Ovary (tissue), 9 donors: ENCODE data around the gene JAG1. TPM values are rescaled to one million over a fixed set of nuclear protein-coding genes. Genes with fewer than 3 reads are reported as not detected.

Experiments
- DNase-seq, 5 donors: peaks; one replicate each; pipeline ENCODE4 v3.0.0-alpha.2; 2019 to 2020
- H3K27ac ChIP-seq, 2 donors: fragments of 200-600 bp; one replicate each; pipeline versions ENCODE4 v1.5.1 to v1.8.0; 2019 to 2022
- H3K27me3 ChIP-seq: fragments of 200-600 bp; one replicate; pipeline ENCODE4 v1.8.0; 2022
- H3K36me3 ChIP-seq: fragments of 200-600 bp; sonication (generic); one replicate; pipeline ENCODE4 v1.5.1; 2019
- H3K4me1 ChIP-seq: one replicate; pipeline ENCODE4 v1.8.1; 2013; ENCODE audit warnings: mild to moderate bottlenecking, moderate library complexity; ENCODE audit not compliant: insufficient read depth
- H3K4me3 ChIP-seq: fragments of 200-600 bp; sonication (generic); one replicate; pipeline ENCODE4 v1.5.1; 2017
- H3K9me3 ChIP-seq, 2 donors: fragments of 200-600 bp in 1 of 2; sonication (generic) in 1 of 2; one replicate each; pipeline versions ENCODE4 v1.5.1 to v1.8.1; 2013 to 2019; ENCODE audit warnings: mild to moderate bottlenecking in 1 of 2, moderate library complexity in 1 of 2
- EP300 ChIP-seq: sonication (generic); formaldehyde crosslinking; IDR thresholded peaks from one replicate; pipeline ENCODE4 v1.6.1; 2017; ENCODE audit warnings: antibody characterized with exemption
- POLR2A ChIP-seq: fragments of 450-650 bp; IDR thresholded peaks from one replicate; pipeline ENCODE4 v1.6.1; 2017; ENCODE audit warnings: antibody characterized with exemption, mild to moderate bottlenecking, moderate library complexity
- WGBS, 3 donors: extraction: QIAGEN DNeasy Blood & Tissue Kit in 1 of 3; methylation state at CpG; one replicate each; pipeline versions ENCODE4 v1.1.5 to v1.1.7; 2013 to 2017; 5-methylcytosine and 5-hydroxymethylcytosine counted together
- intact Hi-C, 4 donors: fragments of 100-400 bp; cut with DNase I; formaldehyde crosslinking; loops; one replicate each; pipeline versions ENCODE4 v1.11.0 to v1.15.1; 2022 to 2023
- polyA plus RNA-seq, 2 donors: library from polyadenylated mRNA; stranded (reverse); fragments of 200-250 nt in 1 of 2; fragments of 350-450 nt in 1 of 2; fragmentation: Illumina TruSeq in 1 of 2; extraction: RNeasy Lipid Tissue Mini Kit (QIAGEN cat#74804) in 1 of 2; gene quantifications; one replicate each; pipeline ENCODE4 v1.2.3, GENCODE V29; 2013 to 2014
- total RNA-seq, 7 donors: library from RNA; depleted of rRNA in 2 of 7; stranded (reverse); fragments of >200 nt in 2 of 7; fragmentation: NEBNext Ultra II Directional in 3 of 7; extraction: Animal tissue kit (Norgen Biotek cat#: 25700) in 3 of 7; gene quantifications; one replicate each; pipeline versions ENCODE4 v1.1.0 to v1.2.4, GENCODE V29; 2016 to 2023
- TF ChIP-seq, protein P1 (sequence below), 3 donors: fragments of 450-650 bp in 2 of 3; fragments of 200-600 bp in 1 of 3; IDR thresholded peaks; one replicate each; pipeline versions ENCODE4 v1.5.1 to v1.8.0; 2016 to 2022; ENCODE audit warnings: antibody characterized with exemption in 3 of 3, mild to moderate bottlenecking in 1 of 3
- donor health status: DM: no; HTN: no; CAD: no; lungs with moderate emphysema.
- donor health status: DM: no; HTN: no; CAD: no.
- donor health status: Bipolar disorder and iron deficiency.
- donor health status: DM: yes; HTN: yes; CAD: no.
- donor health status: DM: no; HTN: no; CAD: no.
- donor health status: DM: yes; HTN: yes; CAD: no.

Gene JAG1
- total and polyA plus RNA-seq, 9 donors: 27.1 to 69.7 (median 41.0) TPM

DNA sequence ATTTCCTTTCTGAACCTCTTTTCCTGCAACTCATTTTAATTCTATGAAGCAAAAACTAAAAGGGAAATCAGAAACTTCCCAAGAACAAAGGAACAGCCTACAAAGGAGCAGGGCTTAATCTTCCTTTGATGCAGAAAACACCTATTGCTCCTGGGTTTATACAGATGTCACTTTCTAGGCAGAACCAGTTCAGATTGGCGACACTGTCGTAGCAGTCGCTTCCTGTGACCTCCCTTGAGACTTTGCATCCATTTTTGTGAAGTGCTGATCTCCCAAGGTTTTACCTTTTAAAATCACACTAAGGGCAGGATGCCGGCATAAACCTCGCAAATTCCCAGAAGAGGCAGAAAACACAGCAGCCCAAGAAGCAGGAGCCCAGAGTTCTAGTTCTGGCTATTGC is 40.1 kb downstream of the JAG1 start:
- 93 to 94% (median 93%) methylated on average over 5 of the region's 5 CpGs for WGBS, 3 donors
- peaks cover 19% of the 10 kb centered on the region for H3K4me1 ChIP-seq

DNA sequence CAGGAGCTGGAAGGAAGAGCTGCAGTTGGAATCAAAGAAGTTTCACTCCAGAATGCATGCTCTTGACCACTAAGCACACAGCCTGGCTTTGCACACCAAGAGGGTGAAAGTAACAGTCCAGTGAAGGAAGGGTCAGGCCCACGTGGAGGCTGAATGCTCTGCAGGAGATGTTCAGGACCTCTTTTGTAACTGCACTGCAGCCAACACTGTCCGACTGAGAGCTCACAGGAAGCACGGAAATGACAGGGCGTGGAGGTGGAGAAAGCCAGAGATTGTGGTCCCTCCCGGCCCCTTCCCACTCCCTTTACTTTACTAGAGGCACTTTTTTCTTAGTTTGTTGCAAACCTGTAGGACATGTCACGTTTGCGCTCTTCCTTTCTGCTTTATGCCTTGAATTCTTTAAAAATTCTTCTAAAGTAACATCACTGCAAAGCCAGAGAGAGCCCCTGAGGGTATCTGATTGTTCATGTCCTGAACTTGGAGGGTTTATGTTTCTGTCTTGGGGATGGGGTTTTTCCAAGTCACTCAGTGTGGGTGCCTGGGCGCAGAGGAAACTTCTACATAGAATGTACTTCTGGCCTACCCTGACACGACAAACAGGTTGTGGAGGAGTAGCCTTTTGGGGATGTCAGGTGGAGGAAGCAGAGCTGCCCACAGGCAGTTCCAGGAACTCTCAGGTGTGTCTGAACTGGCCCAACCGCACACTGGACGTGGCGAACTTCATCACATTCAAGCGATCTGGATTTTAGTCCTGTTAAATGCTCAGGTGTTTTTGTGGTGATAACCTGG is 40.9 kb downstream of the JAG1 start:
- H3K36me3 ChIP-seq: no peaks in the 10 kb centered on the region
- H3K4me3 ChIP-seq: no peak overlapping the region
- H3K27ac ChIP-seq: no peak overlapping the region
- DNase-seq: no peak
- no peak for TF ChIP-seq POLR2A
- TF ChIP-seq, protein P1, sequence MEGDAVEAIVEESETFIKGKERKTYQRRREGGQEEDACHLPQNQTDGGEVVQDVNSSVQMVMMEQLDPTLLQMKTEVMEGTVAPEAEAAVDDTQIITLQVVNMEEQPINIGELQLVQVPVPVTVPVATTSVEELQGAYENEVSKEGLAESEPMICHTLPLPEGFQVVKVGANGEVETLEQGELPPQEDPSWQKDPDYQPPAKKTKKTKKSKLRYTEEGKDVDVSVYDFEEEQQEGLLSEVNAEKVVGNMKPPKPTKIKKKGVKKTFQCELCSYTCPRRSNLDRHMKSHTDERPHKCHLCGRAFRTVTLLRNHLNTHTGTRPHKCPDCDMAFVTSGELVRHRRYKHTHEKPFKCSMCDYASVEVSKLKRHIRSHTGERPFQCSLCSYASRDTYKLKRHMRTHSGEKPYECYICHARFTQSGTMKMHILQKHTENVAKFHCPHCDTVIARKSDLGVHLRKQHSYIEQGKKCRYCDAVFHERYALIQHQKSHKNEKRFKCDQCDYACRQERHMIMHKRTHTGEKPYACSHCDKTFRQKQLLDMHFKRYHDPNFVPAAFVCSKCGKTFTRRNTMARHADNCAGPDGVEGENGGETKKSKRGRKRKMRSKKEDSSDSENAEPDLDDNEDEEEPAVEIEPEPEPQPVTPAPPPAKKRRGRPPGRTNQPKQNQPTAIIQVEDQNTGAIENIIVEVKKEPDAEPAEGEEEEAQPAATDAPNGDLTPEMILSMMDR (IDR thresholded peaks at IDR 0.05): no peak
- no peak for TF ChIP-seq EP300
- no peaks in the 10 kb centered on the region for H3K27me3 ChIP-seq
- intact Hi-C loops: no loop called here
- H3K4me1 ChIP-seq: peaks cover 19% of the 10 kb centered on the region
- 78 to 88% (median 80%) methylated on average over 13 of the region's 13 CpGs for WGBS, 3 donors
- no peaks in the 10 kb centered on the region for H3K9me3 ChIP-seq

More for the DNA sequence above, 40.1 kb downstream of the JAG1 start:
- no peaks in the 10 kb centered on the region for H3K27me3 ChIP-seq
- H3K36me3 ChIP-seq: no peaks in the 10 kb centered on the region
- no peaks in the 10 kb centered on the region for H3K9me3 ChIP-seq
- H3K4me3 ChIP-seq: no peak overlapping the region
- no peak overlapping the region for H3K27ac ChIP-seq
- TF ChIP-seq EP300 (no peak), POLR2A (no peak)
- TF ChIP-seq, protein P1 (IDR thresholded peaks at IDR 0.05): no peak
- no peak for DNase-seq
- intact Hi-C loops: no loop called here

DNA sequence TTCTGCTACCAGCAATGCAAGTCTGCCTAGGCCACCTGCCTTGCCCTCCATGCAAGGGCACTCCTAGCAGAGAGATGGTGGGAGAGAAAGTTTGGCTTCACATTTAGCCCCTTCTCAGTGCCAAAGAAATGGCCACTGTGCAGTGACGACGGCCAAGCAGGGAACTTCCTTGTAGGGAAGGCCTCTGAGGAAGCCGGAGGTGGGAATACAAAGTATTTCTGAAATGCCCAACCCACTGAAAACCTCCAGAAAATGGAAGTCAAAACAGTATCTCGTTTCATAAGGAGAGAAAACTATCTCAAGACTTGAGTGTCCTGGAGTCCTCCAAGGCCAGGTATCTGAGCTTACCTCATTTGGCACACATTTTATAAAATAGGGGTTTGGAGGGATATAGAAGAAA is 42.7 kb downstream of the JAG1 start:
- TF ChIP-seq EP300 (no peak), POLR2A (no peak)
- TF ChIP-seq, protein P1 (IDR thresholded peaks at IDR 0.05): no peak
- DNase-seq: no peak
- Histone ChIP-seq H3K9me3 (no peaks in the 10 kb centered on the region), H3K27me3 (no peaks in the 10 kb centered on the region), H3K36me3 (no peaks in the 10 kb centered on the region), H3K27ac (no peak overlapping the region), H3K4me3 (no peak overlapping the region), H3K4me1 (peaks cover 8% of the 10 kb centered on the region)
- WGBS, 3 donors: 79 to 87% (median 79%) methylated on average over 4 of the region's 4 CpGs
- intact Hi-C loops: no loop called here

DNA sequence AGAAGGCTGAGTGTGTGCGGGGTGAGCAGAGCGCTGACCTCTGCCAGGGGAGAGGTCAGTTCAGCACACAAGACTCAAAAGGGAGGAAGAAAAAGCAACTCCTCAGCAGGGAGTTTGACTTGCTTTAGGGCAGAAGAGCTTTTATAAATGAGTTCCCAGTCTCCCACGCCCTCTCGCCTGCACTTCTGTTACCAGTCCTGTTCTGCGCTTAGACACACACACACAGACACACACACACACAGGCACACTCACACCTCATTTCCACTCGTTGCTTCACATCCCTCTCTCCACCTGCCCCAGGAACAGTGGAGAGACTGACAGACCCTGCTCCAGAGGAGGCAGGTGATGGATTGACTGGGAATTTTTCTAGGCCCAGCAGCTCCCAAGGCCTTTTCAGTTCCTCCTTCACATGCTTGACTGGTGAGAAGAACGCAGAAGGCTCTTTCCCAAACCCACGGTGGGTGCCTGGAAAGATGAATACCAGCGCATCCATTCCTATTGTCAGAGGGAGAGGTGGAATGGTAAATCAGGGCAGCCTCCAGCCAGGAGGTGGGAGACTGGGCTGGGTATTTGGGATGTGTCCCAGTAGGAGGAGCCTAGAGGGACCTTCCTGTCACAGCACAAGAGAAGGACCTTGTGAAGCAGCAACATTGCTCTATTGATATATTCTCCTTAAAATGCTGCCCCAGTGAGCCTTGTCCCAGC is 43.7 kb downstream of the JAG1 start:
- H3K4me1 ChIP-seq: peaks cover 6% of the 10 kb centered on the region

More for the DNA sequence above, 43.7 kb downstream of the JAG1 start:
- intact Hi-C loops: no loop called here
- WGBS, 3 donors: 73 to 87% (median 79%) methylated on average over 9 of the region's 9 CpGs
- TF ChIP-seq, protein P1 (IDR thresholded peaks at IDR 0.05): no peak
- no peak for TF ChIP-seq EP300
- no peak for TF ChIP-seq POLR2A
- no peak for DNase-seq
- no peak overlapping the region for H3K27ac ChIP-seq
- no peaks in the 10 kb centered on the region for H3K27me3 ChIP-seq
- H3K4me3 ChIP-seq: no peak overlapping the region
- no peaks in the 10 kb centered on the region for H3K9me3 ChIP-seq
- H3K36me3 ChIP-seq: no peaks in the 10 kb centered on the region
